ENCODE measurements around the gene EXOC6B. TPM values are rescaled to one million over a fixed set of nuclear protein-coding genes. Genes with fewer than 3 reads are reported as not detected.

The EXOC6B gene
- total RNA-seq, 1 experiment from 2014 or later = 40.1 TPM

- Histone ChIP-seq H2BK15ac (ENCODE audit: low read depth, low read length) (no peak overlapping the region), H3K79me2 (ENCODE audit: insufficient read depth, low read length) (no peaks in the 10 kb centered on the region), H3K9ac (ENCODE audit: extremely low read depth, insufficient read length, low read length) (no peak overlapping the region), H3K23me2 (ENCODE audit: insufficient read length, low read depth, low read length, poor library complexity, severe bottlenecking) (no peaks in the 10 kb centered on the region), H2BK5ac (ENCODE audit: insufficient read length, low read length) (no peak overlapping the region), H3T11ph (ENCODE audit: low read length) (no peak overlapping the region), H3K27me3 (ENCODE audit: insufficient read depth, low read length) (no peaks in the 10 kb centered on the region), H3K9me3 (ENCODE audit: control insufficient read depth, low read depth, low read length) (no peaks in the 10 kb centered on the region), H4K91ac (ENCODE audit: insufficient read length, low read depth, low read length) (no peak overlapping the region), H2AFZ (ENCODE audit: low read length) (no peak overlapping the region), H3K14ac (ENCODE audit: insufficient read depth, low read length) (no peak overlapping the region), H3K23ac (ENCODE audit: insufficient read length, low read depth, low read length) (no peak overlapping the region), H2AK5ac (ENCODE audit: insufficient read length, low read length) (no peak overlapping the region), H4K5ac (ENCODE audit: insufficient read length, low read depth, low read length) (no peak overlapping the region), H2BK20ac (ENCODE audit: low read depth, low read length, poor library complexity, severe bottlenecking) (no peak overlapping the region), H3K4me1 (ENCODE audit: insufficient read depth, low read length) (no peaks in the 10 kb centered on the region), H4K20me1 (ENCODE audit: control insufficient read depth, insufficient read depth, insufficient read length) (no peaks in the 10 kb centered on the region), H3K56ac (ENCODE audit: insufficient read length, low read depth, low read length) (no peak overlapping the region), H3K4ac (ENCODE audit: low read depth, low read length) (no peak overlapping the region), H2BK12ac (ENCODE audit: insufficient read length, low read depth, low read length) (no peak overlapping the region), H3K27ac (ENCODE audit: insufficient read length, low read depth, low read length) (no peak overlapping the region), H3K79me1 (ENCODE audit: insufficient read depth, low read depth, low read length, poor library complexity, severe bottlenecking) (no peaks in the 10 kb centered on the region), H3K4me2 (ENCODE audit: insufficient read depth, insufficient read length, low read length) (no peak overlapping the region), H4K8ac (replicated peaks; ENCODE audit: insufficient read length, low read depth, low read length) (no peak overlapping the region), H2BK120ac (ENCODE audit: low read depth, low read length, poor library complexity, severe bottlenecking) (no peak overlapping the region), H3K18ac (ENCODE audit: insufficient read length, low read depth, low read length) (no peak overlapping the region)
- no peak for DNase-seq
- Mint-ChIP-seq H3K27ac (0 out of 7 replicates have a peak overlapping the region, but pooled peaks of 1 of the 3 experiments have one; percentile 7), H3K9me3 (no peaks in the 10 kb centered on the region; a peak in 1 of 5 replicates), H3K36me3 (ENCODE audit: insufficient read depth in 1 of 3, low read depth in 3 of 3) (no peaks in the 10 kb centered on the region), H3K4me1 (peaks cover 7 to 9% of the 10 kb centered on the region in 2 experiments), H3K4me3 (no peak overlapping the region), H3K27me3 (ENCODE audit: low read depth) (no peaks in the 10 kb centered on the region)
- no CpG with 5 or more reads among the region's 1 CpG for whole genome bisulfite sequencing (ENCODE audit: extremely low coverage, insufficient read length, low lambda C conversion rate)
- TF ChIP-seq, protein P1, sequence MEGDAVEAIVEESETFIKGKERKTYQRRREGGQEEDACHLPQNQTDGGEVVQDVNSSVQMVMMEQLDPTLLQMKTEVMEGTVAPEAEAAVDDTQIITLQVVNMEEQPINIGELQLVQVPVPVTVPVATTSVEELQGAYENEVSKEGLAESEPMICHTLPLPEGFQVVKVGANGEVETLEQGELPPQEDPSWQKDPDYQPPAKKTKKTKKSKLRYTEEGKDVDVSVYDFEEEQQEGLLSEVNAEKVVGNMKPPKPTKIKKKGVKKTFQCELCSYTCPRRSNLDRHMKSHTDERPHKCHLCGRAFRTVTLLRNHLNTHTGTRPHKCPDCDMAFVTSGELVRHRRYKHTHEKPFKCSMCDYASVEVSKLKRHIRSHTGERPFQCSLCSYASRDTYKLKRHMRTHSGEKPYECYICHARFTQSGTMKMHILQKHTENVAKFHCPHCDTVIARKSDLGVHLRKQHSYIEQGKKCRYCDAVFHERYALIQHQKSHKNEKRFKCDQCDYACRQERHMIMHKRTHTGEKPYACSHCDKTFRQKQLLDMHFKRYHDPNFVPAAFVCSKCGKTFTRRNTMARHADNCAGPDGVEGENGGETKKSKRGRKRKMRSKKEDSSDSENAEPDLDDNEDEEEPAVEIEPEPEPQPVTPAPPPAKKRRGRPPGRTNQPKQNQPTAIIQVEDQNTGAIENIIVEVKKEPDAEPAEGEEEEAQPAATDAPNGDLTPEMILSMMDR (conservative IDR thresholded peaks at IDR 0.05) = no peak
Observed at GRCh38 chr2:72271276-72271614, 554.6 kb downstream of the EXOC6B start.
